Cardiac muscle cell (in vitro differentiated cells and primary cell): Measurements from ENCODE around the gene ANKRD17. TPM values are rescaled to one million over a fixed set of nuclear protein-coding genes. Genes with fewer than 3 reads are reported as not detected.

ENCODE experiments used
- DNase-seq, 2 donors: peaks; one replicate each; pipeline versions ENCODE4 v3.0.0 to v3.0.0-alpha.2; 2010 to 2017; ENCODE audit warnings: low read depth in 1 of 2, low spot score in 1 of 2
- H3K27ac ChIP-seq: fragments of 200-600 bp; sonication (generic); 2 replicates; pipeline ENCODE4 v1.5.1; 2016
- H3K27me3 ChIP-seq: fragments of 200-600 bp; sonication (generic); 2 replicates; pipeline ENCODE4 v1.6.0; 2016; ENCODE audit warnings: control low read depth
- H3K36me3 ChIP-seq: fragments of 200-600 bp; sonication (generic); 2 replicates; pipeline ENCODE4 v1.5.1; 2016; ENCODE audit warnings: control low read depth
- H3K4me1 ChIP-seq: fragments of 200-600 bp; sonication (generic); 2 replicates; pipeline ENCODE4 v1.8.1; 2017; ENCODE audit warnings: low read depth, mild to moderate bottlenecking, mixed run types
- H3K4me3 ChIP-seq: fragments of 200-600 bp; sonication (generic); 2 replicates; pipeline ENCODE4 v1.5.1; 2016; ENCODE audit warnings: mild to moderate bottlenecking
- H3K9me3 ChIP-seq: fragments of 200-600 bp; sonication (generic); 2 replicates; pipeline ENCODE4 v1.5.1; 2017; ENCODE audit warnings: low read depth, mild to moderate bottlenecking, control low read depth
- polyA plus RNA-seq: library from polyadenylated mRNA; unstranded; fragments of >200 nt; fragmentation: Nextera tagmentation; extraction: Ambion mirVana; gene quantifications from 2 replicates; pipeline ENCODE4 v1.2.1, GENCODE V29; 2016
- total RNA-seq: library from RNA; depleted of rRNA; stranded (reverse); fragments of >200 nt; gene quantifications from 2 replicates; pipeline ENCODE4 v1.2.3, GENCODE V29; 2016
- TF ChIP-seq, protein P1 (sequence below): IDR thresholded peaks from 2 replicates; pipeline ENCODE4 v1.5.1; 2012; ENCODE audit warnings: low read depth, mild to moderate bottlenecking, low read length

ANKRD17 gene
- total and polyA plus RNA-seq, 2 experiments from 2014 or later, result 38.9 to 60.1 TPM

DNA sequence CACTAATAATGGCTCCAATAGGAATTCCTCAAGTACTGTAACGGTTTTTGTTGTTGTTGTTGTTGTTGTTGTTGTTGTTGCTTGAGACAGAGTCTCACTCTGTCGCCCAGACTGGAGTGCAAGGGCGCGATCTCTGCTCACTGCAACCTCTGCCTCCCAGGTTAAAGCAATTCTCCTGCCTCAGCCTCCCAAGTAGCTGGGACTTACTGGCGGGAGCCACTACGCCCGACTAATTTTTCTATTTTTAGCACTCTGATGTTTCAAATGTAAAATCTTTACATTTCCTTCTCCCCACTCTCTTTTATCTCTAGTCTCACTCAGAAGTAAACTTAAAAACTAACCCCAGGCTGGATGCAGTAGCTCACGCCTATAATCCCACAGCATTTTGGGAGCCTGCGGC, 8.0 kb downstream of the ANKRD17 start:
- DNase-seq, result no peak
- Histone ChIP-seq H3K27ac (no peak overlapping the region), H3K27me3 (no peaks in the 10 kb centered on the region), H3K36me3 (no peaks in the 10 kb centered on the region), H3K4me1 (peaks cover 7% of the 10 kb centered on the region), H3K4me3 (no peak overlapping the region), H3K9me3 (no peaks in the 10 kb centered on the region)
- TF ChIP-seq, protein P1, sequence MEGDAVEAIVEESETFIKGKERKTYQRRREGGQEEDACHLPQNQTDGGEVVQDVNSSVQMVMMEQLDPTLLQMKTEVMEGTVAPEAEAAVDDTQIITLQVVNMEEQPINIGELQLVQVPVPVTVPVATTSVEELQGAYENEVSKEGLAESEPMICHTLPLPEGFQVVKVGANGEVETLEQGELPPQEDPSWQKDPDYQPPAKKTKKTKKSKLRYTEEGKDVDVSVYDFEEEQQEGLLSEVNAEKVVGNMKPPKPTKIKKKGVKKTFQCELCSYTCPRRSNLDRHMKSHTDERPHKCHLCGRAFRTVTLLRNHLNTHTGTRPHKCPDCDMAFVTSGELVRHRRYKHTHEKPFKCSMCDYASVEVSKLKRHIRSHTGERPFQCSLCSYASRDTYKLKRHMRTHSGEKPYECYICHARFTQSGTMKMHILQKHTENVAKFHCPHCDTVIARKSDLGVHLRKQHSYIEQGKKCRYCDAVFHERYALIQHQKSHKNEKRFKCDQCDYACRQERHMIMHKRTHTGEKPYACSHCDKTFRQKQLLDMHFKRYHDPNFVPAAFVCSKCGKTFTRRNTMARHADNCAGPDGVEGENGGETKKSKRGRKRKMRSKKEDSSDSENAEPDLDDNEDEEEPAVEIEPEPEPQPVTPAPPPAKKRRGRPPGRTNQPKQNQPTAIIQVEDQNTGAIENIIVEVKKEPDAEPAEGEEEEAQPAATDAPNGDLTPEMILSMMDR, result no peak

DNA sequence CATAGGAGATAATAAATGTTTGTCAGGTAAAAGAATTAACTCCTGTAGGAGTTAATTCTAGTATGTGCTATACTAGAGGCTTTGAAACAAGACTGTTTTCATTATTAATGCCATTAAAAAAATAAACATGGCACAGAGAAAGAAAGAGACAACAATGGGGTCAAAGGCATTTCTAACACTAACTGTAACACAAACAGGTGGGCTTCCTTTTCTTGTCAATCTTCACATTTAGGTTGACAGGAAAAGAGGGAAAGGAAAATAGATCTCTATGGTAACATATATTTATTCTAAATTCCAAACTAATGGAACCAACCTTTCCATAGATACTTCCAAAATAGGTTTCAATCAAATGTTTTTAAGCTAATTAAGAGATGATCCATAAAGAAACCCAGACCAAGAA, 9.8 kb downstream of the ANKRD17 start:
- H3K4me1 ChIP-seq, result peaks cover 3% of the 10 kb centered on the region
- no peaks in the 10 kb centered on the region for H3K27me3 ChIP-seq
- no peak for DNase-seq
- H3K4me3 ChIP-seq, result no peak overlapping the region
- no peak overlapping the region for H3K27ac ChIP-seq
- no peaks in the 10 kb centered on the region for H3K36me3 ChIP-seq
- H3K9me3 ChIP-seq, result no peaks in the 10 kb centered on the region
- TF ChIP-seq, protein P1, result no peak

- no peak for DNase-seq
- no peaks in the 10 kb centered on the region for H3K9me3 ChIP-seq
- H3K27ac ChIP-seq, result no peak overlapping the region
- no peaks in the 10 kb centered on the region for H3K36me3 ChIP-seq
- no peaks in the 10 kb centered on the region for H3K4me1 ChIP-seq
- no peaks in the 10 kb centered on the region for H3K27me3 ChIP-seq
- TF ChIP-seq, protein P1, result no peak
- H3K4me3 ChIP-seq, result no peak overlapping the region
Observed at GRCh38 chr4:73248416-73248815, 10.2 kb downstream of the ANKRD17 start.

DNA sequence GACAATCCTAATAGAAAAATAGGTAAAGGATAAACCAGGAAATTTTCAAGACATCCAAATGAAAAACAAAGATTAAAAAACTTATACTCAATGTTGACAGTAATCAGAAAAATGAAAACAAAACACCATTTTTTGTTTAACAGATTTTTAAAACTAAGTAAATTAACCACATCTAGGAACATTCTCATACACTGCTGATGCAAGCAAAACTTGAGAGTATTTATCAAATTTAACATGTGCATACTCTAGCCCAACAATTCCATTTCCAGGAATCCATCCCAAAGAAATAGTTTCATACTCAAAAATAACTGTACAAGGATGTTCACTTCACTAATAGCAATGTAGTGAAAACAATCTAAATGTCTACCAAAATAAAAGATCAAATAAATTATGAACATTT, 11.5 kb downstream of the ANKRD17 start:
- Histone ChIP-seq H3K9me3 (no peaks in the 10 kb centered on the region), H3K36me3 (no peaks in the 10 kb centered on the region), H3K4me1 (no peaks in the 10 kb centered on the region), H3K27me3 (no peaks in the 10 kb centered on the region), H3K4me3 (no peak overlapping the region), H3K27ac (no peak overlapping the region)
- TF ChIP-seq, protein P1, result no peak
- DNase-seq, result no peak

GRCh38 chr4:73245955-73246354, 12.6 kb downstream of the ANKRD17 start:
- DNase-seq, result no peak
- Histone ChIP-seq H3K36me3 (no peaks in the 10 kb centered on the region), H3K27me3 (no peaks in the 10 kb centered on the region), H3K4me1 (no peaks in the 10 kb centered on the region), H3K9me3 (no peaks in the 10 kb centered on the region), H3K27ac (no peak overlapping the region), H3K4me3 (no peak overlapping the region)
- TF ChIP-seq, protein P1, result no peak
